HG02840 (cell line): ENCODE results near the gene UFSP1.

ENCODE experiments used
- ATAC-seq: cut with Tn5 transposase; IDR thresholded peaks from one replicate; pipeline ENCODE4 v1.9.1; 2021; ENCODE audit warnings: mild to moderate bottlenecking, moderate library complexity, moderate number of reproducible peaks; ENCODE audit not compliant: unreplicated experiment, low FRiP score

The UFSP1 gene

DNA sequence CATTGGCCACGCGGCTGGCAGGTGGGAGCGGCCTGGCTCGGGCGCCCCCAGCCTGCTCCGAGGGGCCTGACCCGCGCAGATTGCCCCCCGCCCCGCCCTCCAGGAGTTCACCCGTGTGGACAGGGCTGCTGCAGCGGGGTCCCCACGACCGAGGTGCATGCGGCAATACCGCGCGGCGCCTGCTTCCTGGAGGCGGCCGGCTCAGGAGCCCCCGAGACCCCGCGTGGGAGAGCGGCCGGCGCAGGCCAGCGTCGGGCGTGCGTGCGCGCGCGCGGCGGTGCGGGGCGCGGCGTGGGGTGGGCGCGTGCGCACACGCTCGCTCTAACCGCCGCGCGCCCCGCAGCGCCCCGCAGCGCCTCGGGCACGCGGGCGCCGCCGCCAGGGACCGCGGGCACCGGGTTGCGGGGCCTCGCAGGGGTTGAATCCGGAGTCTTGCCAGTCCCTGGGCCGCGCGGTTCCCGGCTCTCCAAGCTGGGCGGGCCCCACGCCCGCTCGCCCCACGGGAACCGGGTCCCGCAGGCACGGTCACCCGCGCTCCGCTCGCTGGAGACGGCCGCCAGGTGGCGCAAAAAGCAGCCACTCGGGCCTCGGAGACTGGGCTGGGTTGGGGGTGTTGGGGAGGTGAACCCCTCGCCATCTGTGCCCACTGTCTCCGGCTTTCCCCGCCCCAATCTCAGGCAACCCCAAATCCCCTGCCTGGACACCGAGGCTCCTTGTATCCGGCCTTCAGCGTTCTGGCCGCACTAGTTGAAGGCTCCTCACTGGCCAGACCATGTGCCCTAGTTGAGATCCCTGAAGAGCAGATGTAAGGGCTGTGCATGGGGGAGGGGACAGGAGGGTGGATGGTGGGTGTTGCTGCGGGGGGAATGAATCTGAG is 7.5 kb upstream of the UFSP1 start:
- no peak for ATAC-seq

DNA sequence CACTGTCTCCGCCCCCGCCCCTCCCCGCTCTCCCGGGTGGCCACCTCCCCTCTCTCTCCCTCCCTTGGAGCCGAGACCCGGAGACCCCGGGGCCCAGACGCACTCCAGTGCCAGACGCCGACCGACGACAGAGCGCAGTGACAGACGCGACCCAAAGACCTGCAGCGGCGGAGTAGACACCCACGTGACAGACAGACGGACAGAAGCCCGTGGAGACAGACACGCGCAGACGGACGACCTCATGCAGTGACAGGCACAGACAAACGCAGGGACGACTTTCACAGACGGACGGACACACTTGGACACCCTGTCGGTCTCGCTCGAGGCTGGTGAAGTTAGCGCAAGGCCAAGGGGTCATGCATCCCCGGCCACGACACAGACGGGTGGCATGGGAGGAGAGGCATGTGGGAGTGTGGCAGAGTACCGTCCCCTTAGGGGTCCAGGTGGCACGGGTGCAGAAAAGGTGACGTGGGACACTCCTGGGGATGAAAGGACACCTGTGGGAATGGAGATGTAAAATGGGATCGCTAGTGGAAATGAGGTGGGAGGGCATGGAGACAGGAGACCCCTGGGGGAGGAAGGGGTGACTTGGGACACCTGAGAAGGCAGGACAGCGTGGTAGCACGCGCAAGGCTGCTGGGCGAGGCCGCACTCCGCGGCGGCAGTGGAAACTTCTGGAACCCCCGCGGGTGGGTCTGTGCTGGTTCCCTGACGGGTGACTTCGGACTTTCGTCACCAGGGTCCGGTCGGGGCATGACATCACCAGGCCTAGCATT is 6.6 kb upstream of the UFSP1 start:
- no peak for ATAC-seq

DNA sequence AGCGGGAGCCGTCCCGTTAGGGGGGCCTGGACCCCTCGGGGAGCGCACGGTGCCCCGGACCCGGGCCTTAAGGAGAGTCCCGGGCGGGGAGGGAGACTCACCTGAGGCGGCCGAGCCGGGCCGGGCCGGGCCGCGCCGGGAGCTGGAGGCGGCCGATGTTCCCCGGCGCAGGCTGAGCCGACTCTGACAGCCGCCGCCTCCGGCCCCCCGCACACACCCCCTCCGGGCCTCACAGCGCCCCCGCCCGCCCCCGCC is 6.1 kb upstream of the UFSP1 start, which contains the start of gene ACHE:
ACHE (minus strand) TSS at position 188 of the 255 bp plus-strand sequence. CDS start 1,656 bp downstream, outside the sequence.
- ATAC-seq: no peak

DNA sequence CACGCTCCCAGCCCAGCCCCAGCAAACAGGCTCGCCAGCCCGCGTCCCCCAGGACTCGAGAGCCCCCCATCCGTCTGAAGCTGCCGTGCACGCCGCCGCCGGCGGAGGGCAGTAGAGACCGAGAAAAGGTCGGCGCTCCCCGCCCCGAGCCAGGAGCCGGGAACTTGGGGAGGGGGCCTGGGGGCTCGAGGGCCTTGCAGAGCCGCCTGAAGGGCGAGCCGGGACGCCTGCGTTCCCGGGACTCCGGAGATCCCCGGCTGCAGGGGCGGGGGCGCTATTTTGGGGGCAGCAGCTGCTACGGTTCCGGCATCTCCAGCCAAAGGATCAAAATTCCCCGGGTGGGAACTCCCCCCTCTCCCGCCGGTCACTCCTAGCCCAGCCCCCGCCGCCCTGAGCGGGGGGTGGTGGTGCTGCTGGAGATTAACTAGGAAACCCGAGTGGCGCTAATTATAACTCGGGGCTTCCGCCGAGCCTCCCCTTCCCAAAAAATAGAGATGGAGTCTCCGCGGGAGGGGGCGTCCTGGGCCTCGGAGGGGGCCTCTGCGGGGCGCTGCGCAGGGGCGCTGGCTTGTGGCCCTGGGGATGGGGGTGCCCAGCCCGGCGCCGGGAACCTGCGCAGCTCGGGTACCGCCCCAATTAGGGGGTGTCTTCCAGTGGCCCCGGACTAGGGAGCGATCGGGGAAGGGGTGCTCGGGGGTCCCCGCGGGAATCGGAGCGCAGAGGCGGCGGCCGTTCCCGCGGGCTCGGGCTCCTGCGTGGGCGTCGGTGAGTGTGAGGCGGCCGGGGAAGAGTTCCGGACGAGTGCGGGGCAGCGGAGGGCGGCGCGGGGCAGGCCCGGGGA is 5.6 kb upstream of the UFSP1 start:
- no peak for ATAC-seq

DNA sequence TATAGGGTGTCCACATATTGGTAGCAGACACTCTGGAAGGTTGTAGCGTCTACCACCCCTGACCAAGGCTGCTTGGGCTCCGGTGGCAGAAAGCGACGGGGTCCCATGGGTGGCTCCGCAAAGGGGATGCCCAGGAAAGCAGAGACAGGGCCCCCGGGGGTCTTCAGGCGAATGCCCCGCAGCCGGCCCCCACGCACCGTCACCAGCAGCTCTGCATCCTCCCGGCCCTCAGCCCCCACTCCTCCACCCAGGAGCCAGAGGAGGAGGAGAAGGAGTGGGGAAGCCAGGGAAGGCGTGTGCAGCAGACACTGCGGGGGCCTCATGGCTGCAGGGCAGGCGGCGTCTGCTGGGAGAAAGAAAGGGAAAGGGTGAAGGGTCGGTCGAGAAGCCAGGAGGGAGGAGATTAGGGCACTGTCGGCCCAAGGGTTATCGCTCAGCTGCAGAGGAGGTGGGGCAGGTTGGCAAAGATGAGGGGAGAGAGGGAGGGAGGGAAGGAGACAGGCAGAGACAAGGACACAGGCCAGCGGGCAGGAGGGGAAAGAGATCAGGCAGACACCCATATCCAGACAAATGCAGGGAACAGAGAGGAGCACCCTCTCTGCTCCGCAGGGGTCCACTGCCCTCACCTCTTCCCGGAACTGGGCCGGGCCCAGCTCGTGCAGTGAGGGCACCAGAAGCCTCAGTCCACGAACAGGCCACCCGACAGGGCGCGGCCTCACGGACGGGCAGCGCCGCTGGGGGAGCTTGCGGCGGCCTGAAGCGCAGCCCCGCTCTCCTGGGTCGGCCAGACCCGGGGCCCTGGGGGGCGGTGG is 4.6 kb upstream of the UFSP1 start:
- no peak for ATAC-seq

DNA sequence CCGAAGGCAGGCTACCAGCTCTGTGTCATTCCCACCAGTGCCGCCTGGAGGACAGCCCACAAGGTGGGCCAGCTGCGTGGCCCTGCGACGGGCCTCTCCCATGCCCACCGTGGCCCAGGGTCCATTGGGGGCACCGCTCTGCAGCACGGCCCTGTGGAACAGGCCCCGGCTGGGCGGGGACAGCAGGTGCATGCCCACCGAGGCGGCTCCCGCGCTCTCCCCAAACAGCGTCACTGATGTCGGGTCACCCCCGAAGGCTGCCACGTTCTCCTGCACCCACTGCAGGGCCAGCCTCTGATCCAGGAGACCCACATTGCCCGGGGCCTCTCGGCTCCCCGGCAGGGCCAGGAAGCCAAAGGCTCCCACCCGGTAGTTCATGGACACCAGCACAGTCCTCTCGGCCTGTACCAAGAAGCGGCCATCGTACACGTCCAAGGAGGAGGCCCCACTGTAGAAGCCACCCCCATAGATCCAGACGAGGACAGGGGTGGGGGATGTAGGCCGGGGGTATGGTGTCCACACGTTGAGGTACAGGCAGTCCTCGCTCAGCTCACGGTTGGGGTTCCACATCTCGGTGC is 3.9 kb upstream of the UFSP1 start:
- no peak for ATAC-seq

DNA sequence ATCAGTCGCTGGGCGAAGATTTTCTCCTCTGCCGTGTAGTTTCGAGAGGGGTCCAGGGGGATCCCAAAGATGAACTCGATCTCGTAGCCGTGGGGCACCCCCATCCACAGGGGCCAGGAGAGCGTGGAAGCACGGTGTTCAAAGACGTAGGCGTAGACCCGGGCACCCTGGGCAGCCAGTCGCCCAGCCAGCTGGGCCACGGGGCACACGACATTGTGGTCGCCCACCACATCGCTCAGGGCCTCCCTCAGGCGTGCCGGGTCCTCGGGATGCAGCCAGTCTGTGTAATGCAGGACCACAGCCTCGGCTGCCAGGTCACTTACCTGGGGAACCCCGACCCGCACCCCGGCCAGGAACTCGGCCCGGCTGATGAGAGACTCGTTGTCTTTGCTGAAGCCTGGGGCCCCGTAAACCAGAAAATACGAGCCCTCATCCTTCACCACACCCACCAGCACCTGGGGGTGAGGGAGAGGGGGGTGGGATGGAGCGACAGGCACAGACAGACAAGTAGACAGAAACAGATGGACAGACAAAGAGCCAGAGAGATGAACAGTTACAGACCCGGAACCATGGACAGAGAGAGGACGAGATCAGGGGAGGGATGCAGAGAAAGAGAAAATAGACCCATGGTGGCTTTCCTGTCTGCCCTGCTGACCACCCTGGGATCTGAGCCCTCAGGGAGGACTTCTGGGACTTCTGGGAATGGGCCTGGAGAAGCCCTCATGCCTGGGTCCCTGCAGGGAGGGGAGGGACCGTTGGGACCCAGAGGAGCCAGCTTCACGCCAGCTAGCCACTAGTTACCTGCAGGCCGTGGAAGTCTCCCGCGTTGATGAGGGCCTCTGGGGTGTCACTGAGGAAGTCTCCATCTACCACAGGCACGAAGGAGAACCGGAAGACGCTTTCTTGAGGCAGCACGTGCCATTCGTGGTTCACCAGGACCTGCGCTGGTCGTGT is 3.1 kb upstream of the UFSP1 start:
- no peak for ATAC-seq

DNA sequence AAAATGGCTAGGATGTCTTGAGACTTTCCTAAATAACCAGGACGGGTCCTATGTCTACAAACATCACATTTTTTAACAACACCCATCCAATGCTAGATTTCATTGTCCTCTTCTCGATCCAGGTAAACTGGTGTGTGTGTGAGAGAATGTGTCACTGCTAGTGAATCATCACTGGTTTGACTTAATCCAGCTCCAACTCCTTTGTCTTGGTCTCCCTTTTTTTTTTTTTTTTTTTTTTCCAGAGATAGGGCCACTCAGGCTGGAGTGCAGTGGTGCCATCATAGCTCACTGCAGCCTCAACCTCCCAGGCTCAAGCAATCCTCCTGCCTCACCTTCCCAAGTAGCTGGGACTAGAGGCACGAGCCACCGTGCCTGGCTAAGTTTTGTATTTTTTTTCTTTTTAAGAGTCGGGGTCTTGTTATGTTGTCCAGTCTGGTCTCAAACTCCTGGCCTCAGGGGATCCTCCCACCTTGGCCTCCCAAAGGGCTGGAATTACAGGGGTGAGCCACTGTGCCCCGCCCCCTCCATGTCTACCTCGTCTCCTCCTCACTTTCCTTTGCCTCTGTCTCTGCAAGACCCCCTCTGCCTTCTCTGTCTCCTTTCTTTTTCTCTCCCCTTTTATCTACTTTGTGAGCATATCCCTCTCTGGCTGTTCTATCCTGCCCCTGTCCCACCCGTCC is 2.2 kb upstream of the UFSP1 start:
- no peak for ATAC-seq

DNA sequence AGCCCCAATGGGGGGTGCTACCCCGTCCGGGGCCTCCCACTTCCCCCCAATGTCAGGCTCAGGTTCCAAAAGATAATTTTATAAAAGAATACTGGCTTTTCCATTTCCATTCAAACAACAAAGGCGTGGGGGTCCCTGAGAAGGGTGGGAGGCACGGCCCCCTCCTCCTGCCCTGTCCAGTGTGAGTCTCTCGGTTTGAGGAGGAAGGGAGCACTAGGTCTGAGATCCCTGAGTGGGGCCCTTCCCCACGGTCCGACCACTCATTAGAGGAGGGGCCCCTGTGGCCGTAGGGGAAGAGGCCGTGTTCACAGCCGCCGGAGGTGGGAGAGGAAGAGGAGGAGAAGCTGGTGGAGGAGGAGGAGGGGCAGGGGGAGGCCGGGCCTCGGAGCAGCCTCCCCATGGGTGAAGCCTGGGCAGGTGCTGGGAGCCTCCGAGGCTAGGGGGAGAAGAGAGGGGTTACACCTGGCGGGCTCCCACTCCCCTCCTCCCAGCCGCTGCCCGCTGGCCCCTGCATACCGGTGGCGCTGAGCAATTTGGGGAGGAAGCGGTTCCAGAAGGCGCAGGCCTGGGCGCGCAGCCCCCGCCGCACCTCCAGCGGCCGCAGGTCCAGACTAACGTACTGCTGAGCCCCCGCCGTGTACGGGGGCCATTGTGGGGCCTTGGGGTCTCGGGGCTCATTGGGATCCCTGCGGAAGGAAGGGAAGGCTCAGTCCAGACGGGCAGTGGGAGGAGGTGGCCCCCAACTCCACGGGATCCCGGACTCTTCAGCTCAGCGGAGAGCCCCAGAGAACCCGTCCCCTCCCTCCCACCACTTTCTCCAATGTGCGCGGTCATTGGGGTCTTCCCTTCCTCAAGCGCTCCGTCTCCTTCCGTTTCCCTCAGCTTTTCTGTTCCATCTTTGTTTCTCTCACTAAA is 1.4 kb upstream of the UFSP1 start:
- ATAC-seq: no peak

DNA sequence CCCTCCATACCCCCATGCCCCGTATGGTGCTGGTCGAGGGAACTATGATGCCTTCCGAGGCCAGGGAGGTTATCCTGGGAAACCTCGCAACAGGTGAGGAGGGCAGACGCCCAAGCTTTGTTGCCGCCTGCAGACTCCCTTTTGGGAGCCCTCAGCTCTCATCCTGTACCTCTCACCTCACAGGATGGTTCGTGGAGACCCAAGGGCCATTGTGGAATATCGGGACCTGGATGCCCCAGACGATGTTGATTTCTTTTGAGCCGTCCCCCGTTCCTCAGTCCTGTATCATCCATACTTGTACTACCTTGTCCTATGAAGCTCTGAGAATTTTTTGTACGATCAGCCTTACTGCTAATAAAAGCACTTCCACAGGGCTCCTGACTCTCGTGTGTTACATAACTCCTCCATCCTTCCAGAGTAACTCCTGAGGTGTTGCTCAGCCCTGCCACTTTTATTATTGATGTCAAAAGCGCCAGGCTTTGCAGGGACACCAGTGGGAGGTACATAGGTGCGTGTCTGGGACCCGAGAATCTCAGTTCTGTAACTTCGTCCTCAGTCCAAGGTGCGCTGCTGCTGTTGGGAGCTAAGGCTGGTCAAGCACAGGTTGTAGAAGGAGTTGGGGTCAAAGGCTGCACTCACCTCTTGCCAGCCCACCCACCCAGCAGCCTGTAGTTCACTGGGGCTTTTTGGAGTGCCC is 1.1 kb downstream of the UFSP1 start:
- ATAC-seq: no peak

DNA sequence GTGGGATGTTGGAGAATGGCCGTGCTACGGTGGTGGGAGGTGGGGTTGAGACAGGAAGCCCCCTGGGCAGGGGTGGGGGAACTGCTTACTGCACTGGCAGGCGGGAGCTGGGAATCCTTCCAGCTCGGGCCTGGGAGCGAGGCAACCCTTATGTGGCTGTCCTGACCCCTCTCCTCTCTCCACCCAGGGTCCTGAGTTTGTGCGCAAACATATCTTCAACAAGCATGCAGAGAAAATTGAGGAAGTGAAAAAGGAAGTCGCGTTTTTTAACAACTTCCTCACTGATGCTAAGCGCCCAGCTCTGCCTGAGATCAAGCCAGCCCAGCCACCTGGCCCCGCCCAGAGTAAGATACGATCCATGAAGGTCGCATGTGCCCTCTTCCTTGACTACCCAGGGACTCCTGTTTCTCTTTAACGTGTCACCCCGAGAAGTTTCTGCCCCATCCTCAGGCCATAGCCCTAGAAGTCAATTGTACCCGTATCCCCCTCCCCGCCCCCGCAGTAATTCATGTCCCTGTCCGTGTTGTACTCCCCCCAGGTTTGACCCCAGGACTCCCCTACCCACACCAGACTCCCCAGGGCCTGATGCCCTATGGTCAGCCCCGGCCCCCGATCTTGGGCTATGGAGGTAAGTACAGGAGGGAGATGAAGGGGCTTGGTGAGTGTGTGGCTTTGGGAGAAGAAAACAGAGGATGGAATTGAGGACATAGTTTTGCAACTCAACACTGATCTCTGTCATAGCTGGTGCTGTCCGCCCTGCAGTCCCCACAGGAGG is 1.8 kb downstream of the UFSP1 start:
- peak; percentile 34 for ATAC-seq

DNA sequence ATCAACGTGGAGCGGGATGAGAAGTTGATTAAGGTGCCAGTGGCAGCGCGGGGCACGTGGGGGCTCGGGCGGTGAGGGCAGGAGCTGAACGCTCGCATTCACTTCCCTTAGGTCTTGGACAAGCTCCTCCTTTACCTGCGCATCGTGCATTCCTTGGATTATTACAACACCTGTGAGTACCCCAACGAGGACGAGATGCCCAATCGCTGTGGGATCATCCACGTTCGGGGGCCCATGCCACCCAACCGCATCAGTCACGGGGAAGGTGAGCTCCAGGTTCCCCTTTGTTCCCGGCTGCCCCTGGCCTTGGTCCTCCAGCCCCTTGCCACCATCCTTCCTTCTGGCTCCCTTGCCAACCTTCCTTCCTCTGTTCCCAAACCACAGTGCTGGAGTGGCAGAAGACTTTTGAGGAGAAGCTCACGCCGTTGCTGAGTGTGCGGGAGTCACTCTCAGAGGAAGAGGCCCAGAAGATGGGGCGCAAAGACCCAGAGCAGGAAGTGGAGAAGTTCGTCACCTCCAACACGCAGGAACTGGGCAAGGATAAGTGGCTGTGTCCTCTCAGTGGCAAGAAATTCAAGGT is 2.5 kb downstream of the UFSP1 start:
- no peak for ATAC-seq

DNA sequence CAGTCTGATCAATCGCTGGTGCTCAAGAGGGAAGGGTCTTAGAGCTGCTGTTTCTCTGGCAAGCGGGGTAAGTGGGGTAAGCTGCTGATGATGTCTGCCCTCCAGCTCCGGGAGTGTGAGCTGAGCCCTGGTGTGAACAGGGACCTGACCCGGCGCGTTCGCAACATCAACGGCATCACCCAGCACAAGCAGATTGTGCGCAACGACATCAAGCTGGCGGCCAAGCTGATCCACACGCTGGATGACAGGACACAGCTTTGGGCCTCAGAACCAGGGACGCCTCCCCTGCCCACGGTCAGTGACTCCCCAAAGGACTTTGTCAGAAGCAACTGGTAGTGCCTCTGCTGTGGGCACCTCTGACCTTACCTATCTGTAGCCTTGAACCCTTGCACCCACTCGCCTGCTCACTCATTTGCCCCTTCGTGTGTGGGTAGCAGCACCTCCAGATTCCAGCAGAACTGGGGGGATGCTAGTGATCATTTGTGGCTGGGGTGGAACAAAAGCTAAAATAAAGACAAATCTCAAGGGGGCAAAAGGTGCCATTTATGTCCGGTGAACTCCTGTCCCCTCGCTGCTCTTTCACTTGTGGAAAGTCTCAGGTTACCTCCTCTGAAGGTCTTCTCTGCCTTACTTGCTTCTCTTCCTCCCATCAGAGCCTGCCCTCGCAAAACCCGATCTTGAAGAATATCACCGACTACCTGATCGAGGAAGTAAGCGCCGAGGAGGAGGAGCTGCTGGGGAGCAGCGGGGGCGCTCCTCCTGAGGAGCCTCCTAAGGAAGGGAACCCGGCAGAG is 3.2 kb downstream of the UFSP1 start:
- no peak for ATAC-seq

DNA sequence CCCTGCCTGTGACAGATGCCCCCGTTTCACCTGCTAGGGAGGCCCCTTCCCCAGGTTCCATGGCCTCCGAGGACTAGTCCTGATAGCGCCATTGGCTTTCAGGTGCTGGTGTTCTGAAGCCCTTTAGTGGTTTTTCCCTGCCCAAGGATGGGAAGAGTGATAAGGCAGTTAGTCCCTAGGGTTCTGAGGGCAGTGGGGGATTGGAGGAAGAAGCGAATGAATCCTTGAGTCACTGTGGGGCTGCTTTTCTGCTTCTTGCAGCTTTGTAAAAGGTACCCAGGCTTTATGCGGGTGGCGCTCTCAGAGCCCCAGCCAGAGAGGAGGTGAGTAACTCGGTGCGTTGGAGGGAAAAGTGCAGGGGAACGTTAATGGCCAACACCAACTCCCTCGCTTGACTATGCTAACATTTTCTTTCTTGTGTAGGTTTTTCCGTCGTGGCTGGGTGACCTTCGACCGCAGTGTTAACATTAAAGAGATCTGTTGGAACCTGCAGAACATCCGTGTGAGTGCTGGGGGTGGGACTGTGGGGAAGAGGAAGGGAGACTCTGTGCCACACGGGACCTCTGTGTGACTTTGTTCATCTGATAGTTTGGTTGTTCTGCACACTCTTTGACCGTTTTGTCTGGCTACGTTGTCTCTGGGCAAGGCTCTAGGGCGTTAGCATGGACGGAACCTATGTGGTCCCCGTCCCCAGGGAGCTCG is 3.9 kb downstream of the UFSP1 start:
- no peak for ATAC-seq
